Epithelial cell of prostate (primary cell): ENCODE results near the gene CFAP97D2.
"Not testable (repeated sequence)": the region's sequence is repeated elsewhere in the genome, so short reads cannot be mapped to it uniquely, and the experiment has no call there.

Source experiments
- DNase-seq: peaks from one replicate; pipeline ENCODE4 v3.0.0-alpha.2; 2011; ENCODE audit warnings: low read depth, low spot score
- H3K27ac ChIP-seq: fragments of 450-650 bp; 2 replicates; pipeline ENCODE4 v1.5.1; 2017; ENCODE audit warnings: mild to moderate bottlenecking

The CFAP97D2 gene

GRCh38 chr13:114228176-114228575 lies 49.1 kb downstream of the CFAP97D2 start:
- H3K27ac ChIP-seq, result no peak overlapping the region
- DNase-seq, result no peak

GRCh38 chr13:114229506-114229905 lies 50.4 kb downstream of the CFAP97D2 start:
- no peak for DNase-seq
- no peak overlapping the region for H3K27ac ChIP-seq

GRCh38 chr13:114230117-114230516 lies 51.1 kb downstream of the CFAP97D2 start:
- DNase-seq, result no peak

GRCh38 chr13:114230575-114230974 lies 51.5 kb downstream of the CFAP97D2 start:
- H3K27ac ChIP-seq, result no peak overlapping the region
- no peak for DNase-seq

More at GRCh38 chr13:114230117-114230516, 51.1 kb downstream of the CFAP97D2 start:
- no peak overlapping the region for H3K27ac ChIP-seq

GRCh38 chr13:114231886-114232285 lies 52.8 kb downstream of the CFAP97D2 start:
- no peak overlapping the region for H3K27ac ChIP-seq
- DNase-seq, result no peak

GRCh38 chr13:114234266-114234644 lies 55.2 kb downstream of the CFAP97D2 start:
- no peak for DNase-seq
- peak overlapping the region; percentile 74 for H3K27ac ChIP-seq

- DNase-seq, result peak; percentile 59
- peak within 1 kb of the TSS; percentile 74 for H3K27ac ChIP-seq
These were observed 55.8 kb downstream of the CFAP97D2 start, which contains the start of gene CDC16 for GRCh38 chr13:114234645-114235421. Gene CDC16, plus strand, starts transcription at chr13:114234897. Its CDS starts 188 bp downstream, at chr13:114235085.

- H3K27ac ChIP-seq, result peak overlapping the region; percentile 74
- no peak for DNase-seq
These were observed 56.6 kb downstream of the CFAP97D2 start for GRCh38 chr13:114235697-114236096.

GRCh38 chr13:114236227-114236626 lies 57.2 kb downstream of the CFAP97D2 start:
- no peak overlapping the region for H3K27ac ChIP-seq
- DNase-seq, result no peak

- no peak for DNase-seq
- H3K27ac ChIP-seq, result no peak overlapping the region
These were observed 58.5 kb downstream of the CFAP97D2 start for GRCh38 chr13:114237415-114238112.

- no peak overlapping the region for H3K27ac ChIP-seq
- no peak for DNase-seq
These were observed 62.9 kb downstream of the CFAP97D2 start for GRCh38 chr13:114241918-114242317.

- no peak for DNase-seq
- H3K27ac ChIP-seq, result no peak overlapping the region
These were observed 64.9 kb downstream of the CFAP97D2 start for GRCh38 chr13:114243971-114244370.

- DNase-seq, result no peak
- H3K27ac ChIP-seq, result no peak overlapping the region
These were observed 65.6 kb downstream of the CFAP97D2 start for GRCh38 chr13:114244637-114245036.

- no peak for DNase-seq
- no peak overlapping the region for H3K27ac ChIP-seq
These were observed 69.0 kb downstream of the CFAP97D2 start for GRCh38 chr13:114248011-114248410.

GRCh38 chr13:114249077-114249476 lies 70.0 kb downstream of the CFAP97D2 start:
- no peak overlapping the region for H3K27ac ChIP-seq
- no peak for DNase-seq

GRCh38 chr13:114251639-114252440 lies 72.8 kb downstream of the CFAP97D2 start:
- H3K27ac ChIP-seq, DNase-seq: not testable (repeated sequence)

- no peak overlapping the region for H3K27ac ChIP-seq
- DNase-seq, result no peak
These were observed 77.5 kb downstream of the CFAP97D2 start for GRCh38 chr13:114256547-114256946.

GRCh38 chr13:114257014-114257413 lies 78.0 kb downstream of the CFAP97D2 start:
- H3K27ac ChIP-seq, result no peak overlapping the region
- no peak for DNase-seq

GRCh38 chr13:114258589-114258988 lies 79.5 kb downstream of the CFAP97D2 start:
- no peak overlapping the region for H3K27ac ChIP-seq

GRCh38 chr13:114259374-114259773 lies 80.3 kb downstream of the CFAP97D2 start:
- H3K27ac ChIP-seq, result no peak overlapping the region
- DNase-seq, result no peak

More at GRCh38 chr13:114258589-114258988, 79.5 kb downstream of the CFAP97D2 start:
- no peak for DNase-seq

- no peak for DNase-seq
- H3K27ac ChIP-seq, result no peak overlapping the region
These were observed 80.9 kb downstream of the CFAP97D2 start for GRCh38 chr13:114259974-114260373.
